Adipocyte (in vitro differentiated cells): ENCODE measurements around the gene PDGFRB.

Experiments used
- DNase-seq: peaks from one replicate; pipeline ENCODE4 v3.0.0-alpha.2; 2015; ENCODE audit warnings: low read depth
- H3K27me3 ChIP-seq: replicated peaks from 2 replicates; pipeline ENCODE4 v1.7.0; 2013; ENCODE audit warnings: mild to moderate bottlenecking, low read length, moderate library complexity; ENCODE audit not compliant: control insufficient read depth, insufficient read depth
- H3K36me3 ChIP-seq: 2 replicates; pipeline ENCODE4 v1.7.0; 2013; ENCODE audit warnings: low read length, mild to moderate bottlenecking, moderate library complexity; ENCODE audit not compliant: control insufficient read depth, insufficient read depth, severe bottlenecking
- H3K4me1 ChIP-seq: 2 replicates; pipeline ENCODE4 v1.7.0; 2013; ENCODE audit warnings: mild to moderate bottlenecking, low read length, moderate library complexity; ENCODE audit not compliant: control insufficient read depth, insufficient read depth
- H3K4me3 ChIP-seq: 2 replicates; pipeline ENCODE4 v1.7.0; 2013; ENCODE audit warnings: mild to moderate bottlenecking, low read length, moderate library complexity
- H3K9ac ChIP-seq: 2 replicates; pipeline ENCODE4 v1.7.0; 2013; ENCODE audit warnings: mild to moderate bottlenecking, low read length, moderate library complexity
- H3K9me3 ChIP-seq: 2 replicates; pipeline ENCODE4 v1.7.0; 2013; ENCODE audit warnings: mild to moderate bottlenecking, low read length, moderate library complexity; ENCODE audit not compliant: control insufficient read depth

Gene PDGFRB

DNA sequence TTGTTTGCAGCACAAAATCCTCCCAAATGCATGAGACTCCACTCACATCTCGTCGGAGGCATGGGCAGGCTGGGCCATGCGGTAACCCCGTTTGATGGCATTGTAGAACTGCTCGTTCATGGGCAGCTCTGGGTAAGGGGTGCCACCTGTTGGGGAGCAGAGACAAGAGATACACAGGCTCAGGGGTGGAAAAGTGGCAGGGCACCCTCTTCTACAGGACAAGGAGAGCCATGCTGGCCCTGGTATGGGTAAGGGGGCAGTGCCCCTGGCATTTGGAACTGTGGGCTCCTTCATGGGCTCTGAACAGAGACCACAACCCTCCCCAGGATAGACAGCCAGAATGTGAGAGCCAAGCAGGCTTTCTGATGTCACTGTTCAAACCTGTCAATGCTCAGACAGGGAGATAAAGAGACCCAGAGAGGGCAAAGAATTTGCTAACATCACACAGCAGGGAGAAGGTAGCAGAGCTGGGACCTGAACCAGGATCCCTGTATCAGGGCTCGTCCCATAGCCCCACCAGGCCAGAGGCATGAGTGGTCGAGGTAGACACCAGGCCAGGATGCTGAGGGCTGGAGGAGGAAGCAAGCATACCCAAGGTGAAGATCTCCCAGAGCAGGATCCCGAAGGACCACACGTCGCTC, 36.1 kb downstream of the PDGFRB start:
- H3K9ac ChIP-seq, result no peak overlapping the region
- H3K9me3 ChIP-seq, result no peaks in the 10 kb centered on the region
- no peak for DNase-seq
- no peaks in the 10 kb centered on the region for H3K27me3 ChIP-seq
- peaks cover 23% of the 10 kb centered on the region for H3K4me1 ChIP-seq
- H3K36me3 ChIP-seq, result peaks cover 97% of the 10 kb centered on the region
- no peak overlapping the region for H3K4me3 ChIP-seq

GRCh38 chr5:150118561-150119229, 37.0 kb downstream of the PDGFRB start:
- DNase-seq, result no peak
- Histone ChIP-seq H3K4me1 (peaks cover 32% of the 10 kb centered on the region), H3K36me3 (peaks cover 97% of the 10 kb centered on the region)

DNA sequence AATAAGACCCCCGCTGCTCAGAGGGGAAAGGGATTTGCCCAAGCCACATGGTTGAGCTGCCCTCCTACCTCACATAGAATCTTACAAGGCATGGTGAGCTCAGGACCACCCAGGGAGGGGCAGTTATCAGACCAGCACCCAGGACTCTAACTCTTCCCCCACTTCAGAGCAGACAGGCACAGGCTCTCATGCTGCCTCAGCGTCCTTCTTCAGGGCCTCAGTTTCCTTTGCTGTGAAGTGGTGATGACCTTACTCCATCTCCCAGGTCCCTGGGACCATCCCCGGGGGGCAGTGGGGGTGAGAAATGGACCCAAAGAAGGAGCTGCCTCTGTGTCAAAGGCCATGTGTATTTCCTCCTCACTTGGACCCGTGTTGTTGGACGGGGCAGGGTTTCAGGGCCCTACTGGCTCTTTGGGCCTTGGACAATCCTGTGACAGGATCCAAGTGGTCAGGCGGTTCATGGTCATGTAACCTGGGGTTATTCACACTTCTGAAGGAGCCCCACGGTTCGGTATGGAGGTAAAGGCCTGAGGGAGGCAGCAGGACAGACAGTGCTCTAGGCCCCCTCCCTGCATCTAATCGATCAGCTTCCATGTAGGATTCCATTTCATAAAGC, 37.6 kb downstream of the PDGFRB start:
- Histone ChIP-seq H3K4me1 (peaks cover 38% of the 10 kb centered on the region), H3K27me3 (no peaks in the 10 kb centered on the region), H3K9ac (peak overlapping the region; percentile 19), H3K4me3 (no peak overlapping the region), H3K9me3 (no peaks in the 10 kb centered on the region), H3K36me3 (peaks cover 91% of the 10 kb centered on the region)
- no peak for DNase-seq

More at GRCh38 chr5:150118561-150119229, 37.0 kb downstream of the PDGFRB start:
- Histone ChIP-seq H3K9ac (no peak overlapping the region), H3K9me3 (no peaks in the 10 kb centered on the region), H3K27me3 (no peaks in the 10 kb centered on the region), H3K4me3 (no peak overlapping the region)

DNA sequence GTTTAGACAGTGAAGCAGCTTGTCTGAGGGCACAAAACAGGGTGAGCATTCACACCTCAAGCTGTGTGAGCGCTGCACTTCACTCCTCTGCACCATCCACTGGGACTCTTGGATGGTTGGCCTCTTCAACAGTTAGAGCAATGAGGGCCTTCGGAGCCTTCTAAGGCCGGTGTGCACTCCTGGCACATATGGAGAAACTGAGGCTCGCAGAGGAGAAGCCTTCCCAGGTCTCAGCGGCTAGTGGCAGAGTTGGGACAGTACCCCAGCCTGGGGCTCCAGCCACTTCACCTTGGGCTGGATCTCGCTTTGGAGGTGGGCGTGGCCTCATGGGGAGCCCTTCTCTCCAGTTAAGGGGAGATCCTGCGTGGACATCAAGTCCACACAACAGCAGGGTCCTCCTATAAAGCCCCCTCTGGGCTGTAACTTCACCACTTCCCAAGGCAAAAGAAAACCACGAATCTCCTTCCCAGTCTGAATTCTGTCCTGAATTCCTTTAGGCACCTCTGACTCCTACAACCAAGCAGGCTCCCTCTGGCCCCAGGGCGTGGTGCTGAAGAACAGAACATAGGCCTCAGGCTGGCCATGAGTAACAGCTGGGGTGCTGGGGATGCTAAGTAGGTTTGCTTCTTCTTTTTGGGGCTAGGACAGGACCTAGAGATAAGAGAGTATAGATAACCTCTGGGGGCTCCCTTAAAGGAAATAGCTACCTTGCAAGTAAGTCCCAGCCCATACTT, 38.8 kb downstream of the PDGFRB start:
- no peaks in the 10 kb centered on the region for H3K9me3 ChIP-seq
- DNase-seq, result peak; percentile 69
- H3K4me3 ChIP-seq, result no peak overlapping the region
- H3K36me3 ChIP-seq, result peaks cover 79% of the 10 kb centered on the region
- H3K27me3 ChIP-seq, result no peaks in the 10 kb centered on the region
- peaks cover 47% of the 10 kb centered on the region for H3K4me1 ChIP-seq
- H3K9ac ChIP-seq, result peak overlapping the region; percentile 46

DNA sequence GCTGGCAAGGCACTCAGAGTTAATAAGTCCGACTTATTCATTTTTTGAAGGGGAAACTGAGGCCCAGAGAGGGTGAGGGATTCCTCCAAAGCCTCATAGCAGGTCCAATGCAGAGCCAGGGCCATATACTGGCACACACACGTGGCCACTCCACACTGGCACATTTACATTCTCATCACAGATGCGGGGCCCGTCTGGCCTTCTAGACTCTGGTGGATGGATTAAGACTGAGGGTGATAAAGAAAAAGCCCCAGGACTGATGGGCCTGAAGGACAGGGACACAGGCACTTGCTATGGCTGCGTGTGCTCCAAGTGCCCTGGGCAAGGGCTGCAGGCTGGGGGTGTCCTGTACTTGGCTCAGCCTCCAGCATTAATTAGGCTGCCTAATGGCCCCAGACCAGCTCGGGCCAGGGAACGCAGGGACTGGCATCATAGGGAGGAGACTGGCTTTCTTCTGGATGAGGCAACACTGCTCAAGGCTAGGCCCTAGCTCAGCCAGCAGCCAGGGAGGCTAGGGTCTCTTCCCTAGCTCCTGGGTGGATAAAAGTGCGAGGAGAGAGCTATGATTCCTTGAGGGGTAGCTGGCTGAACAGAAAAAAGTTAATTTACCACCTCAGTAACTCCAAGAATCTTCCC, 40.8 kb downstream of the PDGFRB start:
- Histone ChIP-seq H3K9ac (peak overlapping the region; percentile 50), H3K4me1 (peaks cover 52% of the 10 kb centered on the region), H3K27me3 (no peaks in the 10 kb centered on the region), H3K9me3 (no peaks in the 10 kb centered on the region), H3K4me3 (no peak overlapping the region), H3K36me3 (peaks cover 59% of the 10 kb centered on the region)
- DNase-seq, result no peak

- Histone ChIP-seq H3K9me3 (no peaks in the 10 kb centered on the region), H3K4me3 (no peak overlapping the region), H3K27me3 (no peaks in the 10 kb centered on the region), H3K4me1 (peaks cover 52% of the 10 kb centered on the region), H3K9ac (peak overlapping the region; percentile 50), H3K36me3 (peaks cover 52% of the 10 kb centered on the region)
- DNase-seq, result no peak
These were observed 41.5 kb downstream of the PDGFRB start for GRCh38 chr5:150114102-150114641.

DNA sequence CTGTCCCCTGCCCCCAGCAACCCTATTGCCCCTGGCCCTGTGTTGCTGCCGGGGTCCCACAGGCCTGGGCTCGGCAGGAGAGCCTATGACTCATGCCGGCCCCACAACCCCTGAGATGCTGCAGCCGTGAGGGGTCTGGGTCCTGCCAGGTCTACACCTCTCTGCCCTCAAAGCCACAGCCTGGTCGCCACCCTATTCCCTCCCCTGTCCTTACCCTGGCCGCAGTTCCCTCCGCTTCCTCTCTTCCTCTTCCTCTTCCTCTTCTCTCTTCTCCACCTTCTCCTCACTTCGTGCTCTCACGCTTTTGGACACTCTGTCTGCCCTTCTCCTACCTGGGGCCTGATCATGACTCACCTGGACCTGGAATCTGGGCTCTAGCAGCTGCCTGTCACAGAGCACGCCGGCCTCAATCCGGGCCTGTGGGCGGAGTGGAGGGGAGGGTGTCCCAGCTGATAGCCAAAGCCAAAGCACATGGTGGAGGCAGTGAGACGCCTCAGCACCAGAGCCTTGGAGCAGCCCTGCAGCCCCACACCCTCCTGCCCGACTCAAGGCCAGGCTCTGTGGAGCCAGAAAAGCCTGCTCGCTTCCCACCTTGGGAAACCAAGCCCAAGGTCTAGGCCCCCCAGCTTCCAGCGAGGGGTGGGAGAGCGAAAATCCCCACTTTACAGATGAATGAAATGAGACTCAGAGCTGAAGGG, 42.4 kb downstream of the PDGFRB start:
- H3K9me3 ChIP-seq, result no peaks in the 10 kb centered on the region
- no peak for DNase-seq
- H3K4me3 ChIP-seq, result peak overlapping the region; percentile 20

DNA sequence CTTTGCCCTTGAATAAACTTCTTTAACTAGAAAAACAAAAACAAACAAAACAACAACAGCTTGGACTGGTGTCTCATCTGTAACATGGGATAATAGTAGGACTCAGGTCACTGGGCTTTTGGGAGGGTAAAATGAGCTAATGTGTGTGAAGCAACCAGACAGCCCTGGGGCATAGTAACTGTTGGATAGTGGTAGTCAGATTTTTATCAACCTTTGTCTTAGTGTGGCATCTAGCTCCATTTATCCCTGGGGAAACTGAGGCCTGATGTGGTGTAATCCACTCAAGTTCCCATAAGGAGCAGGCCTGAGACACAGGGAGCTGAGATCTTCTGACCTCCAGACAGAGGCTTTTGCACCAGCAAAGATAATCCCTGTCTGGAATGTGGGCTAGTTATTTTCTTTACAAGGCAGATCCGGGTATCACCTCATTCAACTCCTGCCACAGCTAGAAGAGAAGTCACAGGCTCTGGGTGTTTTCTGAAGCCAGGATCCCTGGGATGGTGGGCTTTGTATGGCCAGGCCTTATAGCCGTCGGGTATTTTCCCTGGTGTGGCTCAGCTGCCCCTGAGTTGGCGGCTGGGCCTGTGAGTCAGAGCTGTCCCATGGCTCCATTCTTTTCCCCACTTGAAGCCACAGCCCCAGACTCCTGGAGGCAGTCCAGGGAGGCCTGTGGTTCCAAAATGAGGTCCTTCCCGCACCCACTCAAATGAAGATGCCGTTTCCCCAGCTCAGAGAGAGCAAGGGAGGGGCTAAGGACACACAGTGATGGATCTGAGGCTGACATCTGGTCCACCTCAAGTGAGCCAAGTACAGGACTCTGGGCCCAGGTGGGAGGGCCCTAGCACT, 43.2 kb downstream of the PDGFRB start:
- H3K4me1 ChIP-seq, result peaks cover 58% of the 10 kb centered on the region
- no peaks in the 10 kb centered on the region for H3K9me3 ChIP-seq
- H3K27me3 ChIP-seq, result no peaks in the 10 kb centered on the region
- peak; percentile 93 for DNase-seq
- peak overlapping the region; percentile 77 for H3K9ac ChIP-seq
- H3K36me3 ChIP-seq, result peaks cover 35% of the 10 kb centered on the region
- peak overlapping the region; percentile 7 for H3K4me3 ChIP-seq

More for the DNA sequence above, 42.4 kb downstream of the PDGFRB start:
- peaks cover 42% of the 10 kb centered on the region for H3K36me3 ChIP-seq
- H3K4me1 ChIP-seq, result peaks cover 57% of the 10 kb centered on the region
- H3K9ac ChIP-seq, result peak overlapping the region; percentile 77
- no peaks in the 10 kb centered on the region for H3K27me3 ChIP-seq

DNA sequence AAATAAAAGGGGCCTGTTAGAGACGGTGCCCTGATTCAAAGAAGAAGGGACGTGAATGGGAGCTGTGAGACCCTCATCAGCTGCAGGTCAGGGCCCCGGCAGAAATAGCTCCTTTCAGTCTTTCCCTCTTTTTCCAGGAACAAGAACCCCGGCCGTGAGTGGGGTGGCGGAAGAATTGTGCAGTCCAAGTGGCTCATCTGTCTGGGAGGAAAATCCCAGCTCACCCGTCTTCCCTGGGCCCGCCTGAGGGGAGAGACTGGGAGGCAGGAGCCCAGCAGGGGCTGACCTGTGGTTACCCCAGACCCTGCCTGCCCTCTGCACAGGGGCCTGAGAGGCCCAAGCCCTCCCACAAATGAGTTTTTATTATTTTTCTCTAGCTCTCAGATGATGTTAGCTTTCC, 44.5 kb downstream of the PDGFRB start:
- DNase-seq, result no peak
- Histone ChIP-seq H3K4me1 (peaks cover 61% of the 10 kb centered on the region), H3K9me3 (no peaks in the 10 kb centered on the region), H3K9ac (no peak overlapping the region), H3K27me3 (no peaks in the 10 kb centered on the region), H3K4me3 (no peak overlapping the region), H3K36me3 (peaks cover 24% of the 10 kb centered on the region)

- Histone ChIP-seq H3K36me3 (peaks cover 12% of the 10 kb centered on the region), H3K4me3 (no peak overlapping the region), H3K4me1 (peaks cover 63% of the 10 kb centered on the region), H3K9ac (no peak overlapping the region), H3K9me3 (no peaks in the 10 kb centered on the region), H3K27me3 (no peaks in the 10 kb centered on the region)
- DNase-seq, result no peak
These were observed 45.7 kb downstream of the PDGFRB start for GRCh38 chr5:150109921-150110320.
